HEK293 (cell line): ENCODE data around the gene RNF145.
A peak's percentile ranks its signal among the peaks of the same experiment; 100 is the strongest.

Experiments
- CTCF ChIA-PET: fragments of 350-600 bp; formaldehyde crosslinking; extraction: SDS; loops from one replicate; lab custom pipeline; 2021; ENCODE audit warnings: antibody characterized with exemption; lab: Yijun Ruan, JAX
- POLR2A ChIA-PET: fragments of 300-600 bp; formaldehyde crosslinking; extraction: SDS; loops from one replicate; lab custom pipeline; 2020; ENCODE audit warnings: antibody characterized with exemption, inconsistent platforms; lab: Yijun Ruan, JAX
- H3K27ac ChIP-seq: fragments of 200-500 bp; sonication (Bioruptor generic); 2 replicates; pipeline ENCODE4 v1.5.1; 2014; ENCODE audit warnings: low read depth, low read length, control low read depth, inconsistent platforms; ENCODE audit errors: extremely low read depth
- H3K36me3 ChIP-seq, 2 experiments: fragments of 200-500 bp in 1 of 2; sonication (Bioruptor generic) in 1 of 2; 1 replicate in 1 of 2; 2 replicates in 1 of 2; pipeline ENCODE4 v1.5.1; 2014 to 2017; ENCODE audit warnings: inconsistent platforms in 2 of 2, low read length in 2 of 2; ENCODE audit not compliant: control insufficient read depth in 2 of 2, insufficient read depth in 1 of 2
- H3K4me1 ChIP-seq: fragments of 200-500 bp; sonication (Bioruptor generic); 2 replicates; pipeline ENCODE4 v1.5.1; 2014; ENCODE audit warnings: mild to moderate bottlenecking, low read length, inconsistent platforms; ENCODE audit not compliant: control insufficient read depth, insufficient read depth
- H3K4me3 ChIP-seq: 2 replicates; pipeline ENCODE4 v1.5.1; 2011; ENCODE audit warnings: low read depth, mild to moderate bottlenecking, control low read depth, low read length, moderate library complexity
- H3K9me3 ChIP-seq: fragments of 200-500 bp; sonication (Bioruptor generic); 2 replicates; pipeline ENCODE4 v1.5.1; 2014; ENCODE audit warnings: low read depth, low read length, inconsistent platforms; ENCODE audit not compliant: control insufficient read depth, insufficient read depth
- EGR2 ChIP-seq: fragments of 450-650 bp; formaldehyde crosslinking; IDR thresholded peaks from 2 replicates; pipeline ENCODE4 v1.5.1; 2016; ENCODE audit warnings: low read depth, missing biosample characterization, missing genetic modification characterization
- SP7 ChIP-seq: fragments of 450-650 bp; formaldehyde crosslinking; IDR thresholded peaks from 2 replicates; pipeline ENCODE4 v1.5.1; 2016; ENCODE audit warnings: missing biosample characterization, missing genetic modification characterization
- ZBTB17 ChIP-seq: fragments of 450-650 bp; formaldehyde crosslinking; IDR thresholded peaks from 2 replicates; pipeline ENCODE4 v1.5.1; 2016; ENCODE audit warnings: missing biosample characterization, missing genetic modification characterization
- ZFHX2 ChIP-seq: fragments of 450-650 bp; formaldehyde crosslinking; conservative IDR thresholded peaks from 2 replicates; pipeline ENCODE4 v1.5.1; 2016; ENCODE audit warnings: missing biosample characterization, missing genetic modification characterization
- ZNF341 ChIP-seq: fragments of 450-650 bp; formaldehyde crosslinking; IDR thresholded peaks from 2 replicates; pipeline ENCODE4; 2016; ENCODE audit warnings: low read depth, missing biosample characterization, missing genetic modification characterization
- ZNF354C ChIP-seq: fragments of 450-650 bp; formaldehyde crosslinking; IDR thresholded peaks from 2 replicates; pipeline ENCODE4 v1.5.1; 2016; ENCODE audit warnings: missing biosample characterization, missing genetic modification characterization, low read depth, borderline replicate concordance
- ZNF366 ChIP-seq: fragments of 450-650 bp; formaldehyde crosslinking; conservative IDR thresholded peaks from 2 replicates; pipeline ENCODE4 v1.5.1; 2016; ENCODE audit warnings: missing biosample characterization, missing genetic modification characterization
- ZNF501 ChIP-seq: fragments of 450-650 bp; formaldehyde crosslinking; IDR thresholded peaks from 2 replicates; pipeline ENCODE4 v1.5.1; 2016; ENCODE audit warnings: missing biosample characterization, missing genetic modification characterization
- ZNF544 ChIP-seq: fragments of 450-650 bp; formaldehyde crosslinking; IDR thresholded peaks from 2 replicates; pipeline ENCODE4 v1.5.0; 2017; ENCODE audit warnings: missing biosample characterization, missing genetic modification characterization
- ZNF548 ChIP-seq: fragments of 450-650 bp; formaldehyde crosslinking; IDR thresholded peaks from 2 replicates; pipeline ENCODE4 v1.5.1; 2016; ENCODE audit warnings: missing biosample characterization, missing genetic modification characterization
- ZNF558 ChIP-seq: fragments of 450-650 bp; formaldehyde crosslinking; IDR thresholded peaks from 2 replicates; pipeline ENCODE4 v1.5.1; 2016; ENCODE audit warnings: missing biosample characterization, missing genetic modification characterization
- ZNF654 ChIP-seq: fragments of 450-650 bp; formaldehyde crosslinking; IDR thresholded peaks from 2 replicates; pipeline ENCODE4 v1.5.1; 2016; ENCODE audit warnings: low read depth, missing biosample characterization, missing genetic modification characterization
- ZSCAN30 ChIP-seq: fragments of 450-650 bp; IDR thresholded peaks from 2 replicates; pipeline ENCODE4 v1.5.1; 2018; ENCODE audit warnings: missing biosample characterization, mild to moderate bottlenecking, missing genetic modification characterization, moderate library complexity
- TF ChIP-seq, protein P1 (sequence below): fragments of 450-650 bp; formaldehyde crosslinking; IDR thresholded peaks from 2 replicates; pipeline ENCODE4 v1.5.1; 2016; ENCODE audit warnings: missing biosample characterization, missing genetic modification characterization
- TF ChIP-seq, protein P2 (sequence below): fragments of 450-650 bp; formaldehyde crosslinking; IDR thresholded peaks from 2 replicates; pipeline ENCODE4 v1.5.1; 2016; ENCODE audit warnings: missing biosample characterization, missing genetic modification characterization
- TF ChIP-seq, protein P3 (sequence below): fragments of 450-650 bp; formaldehyde crosslinking; IDR thresholded peaks from 2 replicates; pipeline ENCODE4 v1.5.1; 2017; ENCODE audit warnings: missing biosample characterization, missing genetic modification characterization
- TF ChIP-seq, protein P4 (sequence below): fragments of 450-650 bp; formaldehyde crosslinking; IDR thresholded peaks from 2 replicates; pipeline ENCODE4 v1.5.1; 2016; ENCODE audit warnings: missing biosample characterization, missing genetic modification characterization
- TF ChIP-seq, protein P5 (sequence below): fragments of 450-650 bp; formaldehyde crosslinking; IDR thresholded peaks from 2 replicates; pipeline ENCODE4 v1.5.1; 2016; ENCODE audit warnings: missing biosample characterization, missing genetic modification characterization

RNF145 gene

DNA sequence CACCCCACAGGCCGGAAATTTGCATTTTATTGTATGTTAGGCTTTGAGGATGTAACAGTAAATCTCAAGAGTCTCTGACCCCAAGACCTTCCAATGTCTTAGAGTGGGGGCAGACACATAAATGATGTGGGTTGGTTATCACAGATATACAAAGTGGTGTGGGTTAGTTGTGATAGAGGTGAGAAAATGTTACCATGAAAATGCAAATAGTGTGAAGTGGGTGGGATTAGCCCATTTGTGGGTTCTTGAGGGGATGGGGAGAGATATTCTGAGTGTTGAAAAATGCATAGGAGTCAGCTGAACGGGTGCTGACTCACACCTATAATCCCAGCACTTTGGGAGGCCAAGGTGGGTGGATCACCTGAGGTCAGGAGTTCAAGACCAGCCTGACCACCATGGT, 7.9 kb upstream of the RNF145 start:
- H3K4me3 ChIP-seq = no peak overlapping the region
- no peak overlapping the region for H3K27ac ChIP-seq
- H3K9me3 ChIP-seq = no peaks in the 10 kb centered on the region
- TF ChIP-seq, protein P1, sequence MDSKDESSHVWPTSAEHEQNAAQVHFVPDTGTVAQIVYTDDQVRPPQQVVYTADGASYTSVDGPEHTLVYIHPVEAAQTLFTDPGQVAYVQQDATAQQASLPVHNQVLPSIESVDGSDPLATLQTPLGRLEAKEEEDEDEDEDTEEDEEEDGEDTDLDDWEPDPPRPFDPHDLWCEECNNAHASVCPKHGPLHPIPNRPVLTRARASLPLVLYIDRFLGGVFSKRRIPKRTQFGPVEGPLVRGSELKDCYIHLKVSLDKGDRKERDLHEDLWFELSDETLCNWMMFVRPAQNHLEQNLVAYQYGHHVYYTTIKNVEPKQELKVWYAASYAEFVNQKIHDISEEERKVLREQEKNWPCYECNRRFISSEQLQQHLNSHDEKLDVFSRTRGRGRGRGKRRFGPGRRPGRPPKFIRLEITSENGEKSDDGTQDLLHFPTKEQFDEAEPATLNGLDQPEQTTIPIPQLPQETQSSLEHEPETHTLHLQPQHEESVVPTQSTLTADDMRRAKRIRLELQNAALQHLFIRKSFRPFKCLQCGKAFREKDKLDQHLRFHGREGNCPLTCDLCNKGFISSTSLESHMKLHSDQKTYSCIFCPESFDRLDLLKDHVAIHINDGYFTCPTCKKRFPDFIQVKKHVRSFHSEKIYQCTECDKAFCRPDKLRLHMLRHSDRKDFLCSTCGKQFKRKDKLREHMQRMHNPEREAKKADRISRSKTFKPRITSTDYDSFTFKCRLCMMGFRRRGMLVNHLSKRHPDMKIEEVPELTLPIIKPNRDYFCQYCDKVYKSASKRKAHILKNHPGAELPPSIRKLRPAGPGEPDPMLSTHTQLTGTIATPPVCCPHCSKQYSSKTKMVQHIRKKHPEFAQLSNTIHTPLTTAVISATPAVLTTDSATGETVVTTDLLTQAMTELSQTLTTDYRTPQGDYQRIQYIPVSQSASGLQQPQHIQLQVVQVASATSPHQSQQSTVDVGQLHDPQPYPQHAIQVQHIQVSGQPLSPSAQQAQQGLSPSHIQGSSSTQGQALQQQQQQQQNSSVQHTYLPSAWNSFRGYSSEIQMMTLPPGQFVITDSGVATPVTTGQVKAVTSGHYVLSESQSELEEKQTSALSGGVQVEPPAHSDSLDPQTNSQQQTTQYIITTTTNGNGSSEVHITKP (tag by site-specific recombination) = 0 out of 2 replicates have a peak, but pooled peaks have one; percentile 24
- TF ChIP-seq SP7 (tag by site-specific recombination) (0 out of 2 replicates have a peak, but pooled peaks have one; percentile 10), ZNF654 (no peak), ZFHX2 (tag by site-specific recombination) (peak; percentile 88), EGR2 (tag by site-specific recombination) (peak; percentile 92), ZNF501 (tag by site-specific recombination) (no peak)
- TF ChIP-seq, protein P2, sequence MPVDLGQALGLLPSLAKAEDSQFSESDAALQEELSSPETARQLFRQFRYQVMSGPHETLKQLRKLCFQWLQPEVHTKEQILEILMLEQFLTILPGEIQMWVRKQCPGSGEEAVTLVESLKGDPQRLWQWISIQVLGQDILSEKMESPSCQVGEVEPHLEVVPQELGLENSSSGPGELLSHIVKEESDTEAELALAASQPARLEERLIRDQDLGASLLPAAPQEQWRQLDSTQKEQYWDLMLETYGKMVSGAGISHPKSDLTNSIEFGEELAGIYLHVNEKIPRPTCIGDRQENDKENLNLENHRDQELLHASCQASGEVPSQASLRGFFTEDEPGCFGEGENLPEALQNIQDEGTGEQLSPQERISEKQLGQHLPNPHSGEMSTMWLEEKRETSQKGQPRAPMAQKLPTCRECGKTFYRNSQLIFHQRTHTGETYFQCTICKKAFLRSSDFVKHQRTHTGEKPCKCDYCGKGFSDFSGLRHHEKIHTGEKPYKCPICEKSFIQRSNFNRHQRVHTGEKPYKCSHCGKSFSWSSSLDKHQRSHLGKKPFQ = peak; percentile 79; the same call in 1 of the 2 replicates
- ChIA-PET CTCF (no interaction called here), POLR2A (no interaction called here)
- H3K4me1 ChIP-seq = no peaks in the 10 kb centered on the region
- no peaks in the 10 kb centered on the region for H3K36me3 ChIP-seq

DNA sequence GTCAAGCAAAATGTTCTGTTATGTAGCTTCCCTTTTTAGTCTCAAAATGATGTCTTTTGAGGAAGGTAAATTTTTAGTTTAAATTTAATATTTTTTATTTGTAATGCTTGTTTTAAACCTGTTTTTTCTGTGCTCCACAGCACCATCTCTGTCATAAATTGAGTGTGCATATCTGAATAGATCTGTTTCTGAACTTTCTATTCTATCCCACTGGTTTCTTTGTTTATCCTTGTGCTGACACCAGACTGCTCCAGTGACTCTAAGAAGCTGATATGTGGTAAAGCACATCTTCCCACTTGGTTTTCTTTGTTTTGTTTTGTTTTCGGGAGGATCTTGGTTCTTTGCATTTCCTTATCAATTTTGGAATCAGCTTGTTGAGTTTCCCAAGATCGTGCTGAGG, 7.1 kb upstream of the RNF145 start:
- H3K9me3 ChIP-seq = no peaks in the 10 kb centered on the region
- no peak overlapping the region for H3K27ac ChIP-seq
- CTCF ChIA-PET = interaction anchor here (0.6 to 0.9 kb wide), 3 partner anchors 36 to 1454 kb away, joined by 3 read pairs; no protein-coding TSS in a partner anchor
- TF ChIP-seq ZSCAN30 = no peak
- TF ChIP-seq ZBTB17 = no peak
- TF ChIP-seq, protein P1 (tag by site-specific recombination) = 0 out of 2 replicates have a peak, but pooled peaks have one; percentile 9
- no peak for TF ChIP-seq ZNF544 (tag by site-specific recombination)
- no peaks in the 10 kb centered on the region for H3K36me3 ChIP-seq
- H3K4me1 ChIP-seq = peaks cover 6% of the 10 kb centered on the region
- no peak overlapping the region for H3K4me3 ChIP-seq
- POLR2A ChIA-PET = no interaction called here

DNA sequence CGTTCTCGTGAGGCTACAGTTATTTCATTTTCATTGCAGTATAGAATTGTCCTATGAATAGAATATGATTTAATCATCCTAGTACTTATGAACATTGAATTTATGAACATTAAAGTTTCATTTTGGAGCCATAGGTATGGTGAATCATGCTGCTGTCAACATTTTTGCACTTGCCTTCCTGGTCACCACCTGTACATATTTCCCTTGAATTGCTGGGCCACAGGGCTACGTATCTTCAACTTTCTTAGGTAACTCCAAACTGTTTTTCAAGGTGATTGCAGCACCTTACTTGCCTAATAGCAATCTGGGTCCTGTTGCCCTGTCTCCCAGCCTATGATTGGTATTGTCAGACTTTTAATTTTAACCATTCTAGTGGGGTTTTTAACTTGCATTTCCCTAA, 6.5 kb upstream of the RNF145 start:
- ChIA-PET POLR2A (interaction anchor here (1.5 kb wide), 1 partner anchor 24 kb away, joined by 3 read pairs; no protein-coding TSS in a partner anchor), CTCF (interaction anchor here (0.9 kb wide), 1 partner anchor 36 kb away, joined by 3 read pairs; no protein-coding TSS in a partner anchor)
- TF ChIP-seq, protein P3, sequence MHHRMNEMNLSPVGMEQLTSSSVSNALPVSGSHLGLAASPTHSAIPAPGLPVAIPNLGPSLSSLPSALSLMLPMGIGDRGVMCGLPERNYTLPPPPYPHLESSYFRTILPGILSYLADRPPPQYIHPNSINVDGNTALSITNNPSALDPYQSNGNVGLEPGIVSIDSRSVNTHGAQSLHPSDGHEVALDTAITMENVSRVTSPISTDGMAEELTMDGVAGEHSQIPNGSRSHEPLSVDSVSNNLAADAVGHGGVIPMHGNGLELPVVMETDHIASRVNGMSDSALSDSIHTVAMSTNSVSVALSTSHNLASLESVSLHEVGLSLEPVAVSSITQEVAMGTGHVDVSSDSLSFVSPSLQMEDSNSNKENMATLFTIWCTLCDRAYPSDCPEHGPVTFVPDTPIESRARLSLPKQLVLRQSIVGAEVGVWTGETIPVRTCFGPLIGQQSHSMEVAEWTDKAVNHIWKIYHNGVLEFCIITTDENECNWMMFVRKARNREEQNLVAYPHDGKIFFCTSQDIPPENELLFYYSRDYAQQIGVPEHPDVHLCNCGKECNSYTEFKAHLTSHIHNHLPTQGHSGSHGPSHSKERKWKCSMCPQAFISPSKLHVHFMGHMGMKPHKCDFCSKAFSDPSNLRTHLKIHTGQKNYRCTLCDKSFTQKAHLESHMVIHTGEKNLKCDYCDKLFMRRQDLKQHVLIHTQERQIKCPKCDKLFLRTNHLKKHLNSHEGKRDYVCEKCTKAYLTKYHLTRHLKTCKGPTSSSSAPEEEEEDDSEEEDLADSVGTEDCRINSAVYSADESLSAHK (tag by site-specific recombination) = no peak
- TF ChIP-seq, protein P4, sequence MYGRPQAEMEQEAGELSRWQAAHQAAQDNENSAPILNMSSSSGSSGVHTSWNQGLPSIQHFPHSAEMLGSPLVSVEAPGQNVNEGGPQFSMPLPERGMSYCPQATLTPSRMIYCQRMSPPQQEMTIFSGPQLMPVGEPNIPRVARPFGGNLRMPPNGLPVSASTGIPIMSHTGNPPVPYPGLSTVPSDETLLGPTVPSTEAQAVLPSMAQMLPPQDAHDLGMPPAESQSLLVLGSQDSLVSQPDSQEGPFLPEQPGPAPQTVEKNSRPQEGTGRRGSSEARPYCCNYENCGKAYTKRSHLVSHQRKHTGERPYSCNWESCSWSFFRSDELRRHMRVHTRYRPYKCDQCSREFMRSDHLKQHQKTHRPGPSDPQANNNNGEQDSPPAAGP = no peak
- TF ChIP-seq, protein P5, sequence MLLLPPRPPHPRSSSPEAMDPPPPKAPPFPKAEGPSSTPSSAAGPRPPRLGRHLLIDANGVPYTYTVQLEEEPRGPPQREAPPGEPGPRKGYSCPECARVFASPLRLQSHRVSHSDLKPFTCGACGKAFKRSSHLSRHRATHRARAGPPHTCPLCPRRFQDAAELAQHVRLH (tag by site-specific recombination) = no peak
- TF ChIP-seq ZNF366 (no peak), ZNF354C (tag by site-specific recombination) (no peak), ZNF341 (tag by site-specific recombination) (no peak), ZNF558 (tag by site-specific recombination) (no peak), ZNF548 (no peak)

More for the DNA sequence above, 6.5 kb upstream of the RNF145 start:
- no peak overlapping the region for H3K4me3 ChIP-seq
- H3K4me1 ChIP-seq = peaks cover 12% of the 10 kb centered on the region
- no peaks in the 10 kb centered on the region for H3K9me3 ChIP-seq
- H3K36me3 ChIP-seq = no peaks in the 10 kb centered on the region
- no peak overlapping the region for H3K27ac ChIP-seq
